Measurements from ENCODE around the gene BEAN1. TPM values are rescaled to one million over a fixed set of nuclear protein-coding genes. Genes with fewer than 3 reads are reported as not detected.

Gene BEAN1
- total RNA-seq, 4 donors from 2014 or later, result 0.72 to 4.8 (median 2.5) TPM

DNA sequence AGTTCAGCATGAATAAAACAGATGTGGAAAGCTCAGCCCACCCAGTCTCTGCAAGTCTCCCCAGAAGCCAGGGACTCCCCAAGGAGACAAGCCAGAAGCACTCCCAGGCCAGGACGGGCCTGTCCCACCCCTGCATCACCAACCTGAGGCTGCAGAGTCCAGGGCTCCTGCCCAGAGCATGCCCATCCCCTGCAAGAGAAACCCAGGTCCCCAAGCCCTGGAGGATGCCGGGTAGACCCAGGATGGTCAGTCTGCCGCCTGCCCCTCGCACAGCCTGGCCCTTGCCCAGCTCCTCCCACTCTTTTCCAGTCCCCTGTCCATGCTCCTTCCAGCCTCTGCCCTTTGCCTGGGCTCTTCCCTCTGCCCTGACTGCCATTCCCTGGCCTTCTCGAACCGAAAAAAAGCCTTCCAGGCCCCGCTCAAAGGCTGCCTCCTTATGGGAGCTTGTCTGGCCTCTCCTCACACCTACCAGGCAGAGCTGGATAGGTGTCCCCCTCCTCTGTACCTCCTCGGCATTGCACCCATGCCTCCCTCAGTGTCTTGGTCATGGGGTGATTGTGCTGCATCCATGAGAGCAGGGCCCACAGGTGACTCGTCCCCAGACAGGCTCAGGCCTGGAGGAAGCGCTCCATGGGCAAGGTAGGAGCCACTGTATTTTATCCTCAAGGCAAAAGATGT, 44.8 kb downstream of the BEAN1 start:
- Histone ChIP-seq H3K36me3 (no peaks in the 10 kb centered on the region), H3K4me3 (no peak overlapping the region), H3K9me3 (no peaks in the 10 kb centered on the region), H3K27ac (no peak overlapping the region), H3K4me1 (no peaks in the 10 kb centered on the region), H3K27me3 (no peaks in the 10 kb centered on the region)
- 86% methylated on average over 10 of the region's 10 CpGs for WGBS
- TF ChIP-seq EP300 (IDR thresholded peaks at IDR 0.05) (no peak), CTCF (IDR thresholded peaks at IDR 0.05) (no peak), POLR2AphosphoS5 (IDR thresholded peaks at IDR 0.05) (no peak), POLR2A (IDR thresholded peaks at IDR 0.05) (no peak)
- peak; percentile 38 to 40 for DNase-seq (ENCODE audit: low spot score in 2 of 2)

GRCh38 chr16:66473051-66473571, 46.0 kb downstream of the BEAN1 start:
- Histone ChIP-seq H3K27ac (no peak overlapping the region), H3K27me3 (no peaks in the 10 kb centered on the region), H3K9me3 (no peaks in the 10 kb centered on the region), H3K4me1 (no peaks in the 10 kb centered on the region), H3K4me3 (no peak overlapping the region), H3K36me3 (no peaks in the 10 kb centered on the region)
- DNase-seq (ENCODE audit: low spot score in 2 of 2), result peak in 1 of 2 donors; percentile 78
- 76% methylated on average over 12 of the region's 15 CpGs for WGBS
- TF ChIP-seq CTCF (IDR thresholded peaks at IDR 0.05) (no peak), POLR2AphosphoS5 (IDR thresholded peaks at IDR 0.05) (no peak), POLR2A (IDR thresholded peaks at IDR 0.05) (no peak)

DNA sequence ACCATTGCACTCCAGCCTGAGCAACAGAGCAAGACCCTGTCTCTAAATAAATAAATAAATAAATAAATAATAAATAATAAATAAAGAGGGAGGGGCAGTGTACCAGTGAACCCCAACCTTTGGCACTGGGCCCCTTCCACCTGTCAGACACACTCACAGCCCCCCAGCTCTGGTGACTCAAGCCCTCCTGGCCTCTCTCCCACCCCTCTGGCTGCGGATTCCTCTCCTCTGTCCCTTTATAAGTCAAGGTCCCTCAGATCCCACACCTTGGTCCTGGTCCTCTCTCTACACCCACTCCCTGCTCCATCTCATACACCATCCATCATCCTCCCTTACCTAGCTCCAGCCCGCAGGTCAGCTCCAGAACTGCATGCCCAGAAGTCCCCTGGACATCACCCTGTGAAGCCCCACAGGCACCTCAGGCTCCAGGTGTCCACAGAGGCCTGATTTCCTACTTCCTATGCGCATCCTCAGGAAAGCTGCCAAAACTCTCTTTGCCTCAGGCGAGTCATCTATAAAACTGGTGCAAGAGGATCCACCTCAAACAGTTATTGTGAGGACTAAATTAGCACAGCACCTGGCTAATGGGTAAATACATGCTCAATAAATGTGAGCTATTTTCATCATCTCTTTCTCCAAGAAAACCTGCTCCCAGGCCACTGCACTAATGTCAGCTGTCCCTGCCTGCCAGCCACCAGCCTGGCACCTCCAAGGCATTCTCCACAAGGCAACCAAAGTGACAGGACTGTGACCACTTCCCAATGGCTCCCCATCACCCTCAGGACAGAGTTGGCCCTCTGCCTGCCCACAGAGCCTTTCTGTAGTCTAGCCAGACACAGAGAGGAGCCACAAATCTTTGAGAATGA, 46.8 kb downstream of the BEAN1 start:
- WGBS, result 70% methylated on average over 4 of the region's 4 CpGs
- Histone ChIP-seq H3K4me1 (peaks cover 2% of the 10 kb centered on the region), H3K36me3 (no peaks in the 10 kb centered on the region), H3K27ac (no peak overlapping the region), H3K4me3 (no peak overlapping the region), H3K9me3 (no peaks in the 10 kb centered on the region), H3K27me3 (no peaks in the 10 kb centered on the region)
- TF ChIP-seq CTCF (IDR thresholded peaks at IDR 0.05) (no peak), EP300 (IDR thresholded peaks at IDR 0.05) (no peak), POLR2A (IDR thresholded peaks at IDR 0.05) (no peak), POLR2AphosphoS5 (IDR thresholded peaks at IDR 0.05) (no peak)
- DNase-seq (ENCODE audit: low spot score in 2 of 2), result peak; percentile 37 to 75

DNA sequence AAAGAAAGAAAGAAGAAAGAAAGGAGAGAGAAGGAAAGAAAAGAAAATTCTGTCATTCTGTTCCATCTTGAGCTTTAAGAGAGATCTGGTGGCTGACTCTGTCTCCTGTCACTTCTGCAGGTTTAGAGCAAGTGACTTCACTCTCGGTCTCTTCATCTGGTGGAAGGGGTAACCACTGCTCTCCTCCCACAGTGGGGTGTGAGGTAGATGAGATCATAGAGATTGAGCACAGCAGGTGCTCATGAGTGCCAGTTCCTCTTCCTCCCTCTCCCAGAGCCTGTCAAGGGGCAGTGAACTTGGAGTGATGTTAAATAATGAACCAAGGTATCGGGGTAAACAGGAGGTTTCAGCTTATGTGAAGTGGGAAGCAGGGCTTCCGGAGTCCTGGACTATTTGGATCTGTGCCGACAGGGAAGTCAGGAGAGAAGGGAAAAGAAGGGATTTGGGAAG, 47.7 kb downstream of the BEAN1 start:
- H3K4me3 ChIP-seq, result no peak overlapping the region
- H3K9me3 ChIP-seq, result no peaks in the 10 kb centered on the region
- no peak overlapping the region for H3K27ac ChIP-seq
- TF ChIP-seq CTCF (IDR thresholded peaks at IDR 0.05) (no peak), POLR2A (IDR thresholded peaks at IDR 0.05) (no peak), POLR2AphosphoS5 (IDR thresholded peaks at IDR 0.05) (no peak), EP300 (IDR thresholded peaks at IDR 0.05) (no peak)
- 49% methylated on average over 4 of the region's 4 CpGs for WGBS
- H3K36me3 ChIP-seq, result no peaks in the 10 kb centered on the region
- H3K4me1 ChIP-seq, result peaks cover 7% of the 10 kb centered on the region
- DNase-seq (ENCODE audit: low spot score in 2 of 2), result peak in 1 of 2 donors; percentile 15
- no peaks in the 10 kb centered on the region for H3K27me3 ChIP-seq

- WGBS, result 97% methylated on average over 2 of the region's 2 CpGs
- H3K27ac ChIP-seq, result no peak overlapping the region
- no peak for TF ChIP-seq POLR2AphosphoS5 (IDR thresholded peaks at IDR 0.05)
- TF ChIP-seq POLR2A (IDR thresholded peaks at IDR 0.05), result no peak
- no peak for TF ChIP-seq CTCF (IDR thresholded peaks at IDR 0.05)
- TF ChIP-seq EP300 (IDR thresholded peaks at IDR 0.05), result no peak
- peaks cover 7% of the 10 kb centered on the region for H3K4me1 ChIP-seq
- no peaks in the 10 kb centered on the region for H3K36me3 ChIP-seq
- H3K9me3 ChIP-seq, result no peaks in the 10 kb centered on the region
- peak; percentile 38 to 58 for DNase-seq (ENCODE audit: low spot score in 2 of 2)
- H3K27me3 ChIP-seq, result no peaks in the 10 kb centered on the region
- H3K4me3 ChIP-seq, result no peak overlapping the region
Measured at GRCh38 chr16:66475232-66475631, 48.1 kb downstream of the BEAN1 start.

All from suprapubic skin (tissue), 4 donors.